Lung (tissue), 12 donors: ENCODE data around the gene HCRTR1. TPM values are rescaled to one million over a fixed set of nuclear protein-coding genes. Genes with fewer than 3 reads are reported as not detected.

ENCODE experiments used
- ATAC-seq: fragments of 200-7000 bp; cut with Tn5 transposase; one replicate; pipeline ENCODE4 v1.9.1; 2020; ENCODE audit warnings: moderate number of reproducible peaks; ENCODE audit not compliant: insufficient read depth, low FRiP score
- DNase-seq, 3 donors: peaks; one replicate each; pipeline ENCODE4 v3.0.0-alpha.2; 2013 to 2017
- H3K27ac ChIP-seq, 2 donors: one replicate each; pipeline ENCODE4 v1.5.1; 2013; ENCODE audit warnings: mild to moderate bottlenecking in 2 of 2, moderate library complexity in 2 of 2, control low read depth in 1 of 2, inconsistent platforms in 1 of 2, low read depth in 1 of 2, low read length in 1 of 2
- H3K27me3 ChIP-seq, 3 donors: one replicate each; pipeline ENCODE4 v1.5.1; 2013; ENCODE audit warnings: low read length in 2 of 3; ENCODE audit not compliant: control insufficient read depth in 3 of 3, insufficient read depth in 3 of 3
- H3K36me3 ChIP-seq, 4 donors: one replicate each; pipeline ENCODE4 v1.5.1; 2013; ENCODE audit warnings: low read length in 4 of 4, mild to moderate bottlenecking in 1 of 4, moderate library complexity in 1 of 4; ENCODE audit not compliant: control insufficient read depth in 4 of 4, insufficient read depth in 4 of 4
- H3K4me1 ChIP-seq, 5 donors: one replicate each; pipeline ENCODE4 v1.5.1; 2013; ENCODE audit warnings: low read length in 5 of 5, mild to moderate bottlenecking in 2 of 5, moderate library complexity in 1 of 5; ENCODE audit not compliant: control insufficient read depth in 5 of 5, insufficient read depth in 5 of 5
- H3K4me3 ChIP-seq: one replicate; pipeline ENCODE4 v1.5.1; 2013; ENCODE audit warnings: mild to moderate bottlenecking, control low read depth, moderate library complexity
- H3K9ac ChIP-seq, 2 donors: one replicate each; pipeline ENCODE4 v1.5.1; 2013; ENCODE audit warnings: low read length in 2 of 2, control low read depth in 1 of 2; ENCODE audit not compliant: insufficient read depth in 1 of 2
- H3K9me3 ChIP-seq, 4 donors: one replicate each; pipeline ENCODE4 v1.5.1; 2013; ENCODE audit warnings: low read length in 3 of 4, mild to moderate bottlenecking in 1 of 4, moderate library complexity in 1 of 4; ENCODE audit not compliant: control insufficient read depth in 4 of 4, insufficient read depth in 3 of 4
- WGBS, 2 donors: extraction: QIAGEN DNeasy Blood & Tissue Kit; methylation state at CpG; one replicate each; pipeline ENCODE4 v1.1.7; 2013; 5-methylcytosine and 5-hydroxymethylcytosine counted together
- polyA plus RNA-seq, 2 donors: library from polyadenylated mRNA; stranded (reverse); fragments of 200-250 nt; gene quantifications; one replicate each; pipeline ENCODE4 v1.2.1, GENCODE V29; 2013
- total RNA-seq, 2 donors: library from RNA; depleted of rRNA in 1 of 2; stranded (reverse); fragments of >200 nt in 1 of 2; gene quantifications; one replicate each; pipeline ENCODE4 v1.2.1, GENCODE V29; 2014 to 2021
- TF ChIP-seq, protein P1 (sequence below): IDR thresholded peaks from 2 replicates; pipeline ENCODE4 v1.5.1; 2012; ENCODE audit warnings: mild to moderate bottlenecking; ENCODE audit errors: control extremely low read depth, extremely low read depth
- donor health status: control.
- donor health status: control.
- donor health status: Bipolar disorder and iron deficiency.
- donor health status: healthy.
- donor health status: DM: yes; HTN: yes; CAD: no.

Gene HCRTR1
- total and polyA plus RNA-seq, 4 donors = 0.08 to 0.14 TPM; not detected in 2

GRCh38 chr1:31576743-31577455 is 40.6 kb upstream of the HCRTR1 start:
- ATAC-seq (no peak), DNase-seq (no peak)
- 50 to 68% methylated on average over 27 of the region's 27 CpGs for WGBS, 2 donors
- Histone ChIP-seq H3K4me1 (peaks cover 9 to 37% (median 30%) of the 10 kb centered on the region in 5 donors), H3K9me3 (no peaks in the 10 kb centered on the region), H3K27ac (peak overlapping the region; percentile 87 to 93), H3K36me3 (peaks cover 0 to 3% (median 0%) of the 10 kb centered on the region in 4 donors), H3K4me3 (peak overlapping the region; percentile 69), H3K27me3 (no peaks in the 10 kb centered on the region), H3K9ac (peak overlapping the region; percentile 19 to 62)
- TF ChIP-seq, protein P1, sequence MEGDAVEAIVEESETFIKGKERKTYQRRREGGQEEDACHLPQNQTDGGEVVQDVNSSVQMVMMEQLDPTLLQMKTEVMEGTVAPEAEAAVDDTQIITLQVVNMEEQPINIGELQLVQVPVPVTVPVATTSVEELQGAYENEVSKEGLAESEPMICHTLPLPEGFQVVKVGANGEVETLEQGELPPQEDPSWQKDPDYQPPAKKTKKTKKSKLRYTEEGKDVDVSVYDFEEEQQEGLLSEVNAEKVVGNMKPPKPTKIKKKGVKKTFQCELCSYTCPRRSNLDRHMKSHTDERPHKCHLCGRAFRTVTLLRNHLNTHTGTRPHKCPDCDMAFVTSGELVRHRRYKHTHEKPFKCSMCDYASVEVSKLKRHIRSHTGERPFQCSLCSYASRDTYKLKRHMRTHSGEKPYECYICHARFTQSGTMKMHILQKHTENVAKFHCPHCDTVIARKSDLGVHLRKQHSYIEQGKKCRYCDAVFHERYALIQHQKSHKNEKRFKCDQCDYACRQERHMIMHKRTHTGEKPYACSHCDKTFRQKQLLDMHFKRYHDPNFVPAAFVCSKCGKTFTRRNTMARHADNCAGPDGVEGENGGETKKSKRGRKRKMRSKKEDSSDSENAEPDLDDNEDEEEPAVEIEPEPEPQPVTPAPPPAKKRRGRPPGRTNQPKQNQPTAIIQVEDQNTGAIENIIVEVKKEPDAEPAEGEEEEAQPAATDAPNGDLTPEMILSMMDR = no peak

- Histone ChIP-seq H3K4me1 (peaks cover 12 to 37% (median 27%) of the 10 kb centered on the region in 5 donors), H3K9me3 (no peaks in the 10 kb centered on the region)
- WGBS, 2 donors = 47 to 74% methylated on average over 6 of the region's 6 CpGs
These were observed 39.8 kb upstream of the HCRTR1 start for GRCh38 chr1:31577515-31578192.

DNA sequence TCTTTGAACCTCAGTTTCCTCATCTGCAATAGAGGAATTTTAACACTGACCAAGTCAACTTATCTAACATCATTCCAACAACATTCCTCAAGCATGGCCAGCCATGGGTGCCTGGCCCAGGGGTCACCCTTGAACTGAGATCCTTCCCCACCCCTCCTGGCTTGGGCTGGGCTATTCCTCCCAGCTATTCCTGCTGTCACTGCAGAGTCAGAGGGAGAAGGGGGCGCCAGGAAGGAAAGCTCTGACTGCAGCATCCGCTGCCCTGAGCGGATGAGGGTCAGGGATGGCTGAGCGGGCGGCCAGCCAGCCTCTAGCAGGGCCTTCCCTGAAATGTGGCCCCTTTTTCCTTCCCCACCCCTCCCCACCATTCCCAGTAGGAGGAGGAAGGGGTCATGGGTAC is 38.1 kb upstream of the HCRTR1 start:
- H3K36me3 ChIP-seq = peaks cover 0 to 6% (median 0%) of the 10 kb centered on the region in 4 donors
- H3K4me1 ChIP-seq = peaks cover 10 to 41% (median 32%) of the 10 kb centered on the region in 5 donors
- DNase-seq = peak; percentile 67 to 79 (median 71)
- peak overlapping the region; percentile 50 to 61 for H3K27ac ChIP-seq
- TF ChIP-seq, protein P1 = no peak
- H3K9ac ChIP-seq = peak overlapping the region in 1 of 2 donors; percentile 1
- no peaks in the 10 kb centered on the region for H3K9me3 ChIP-seq
- no peaks in the 10 kb centered on the region for H3K27me3 ChIP-seq
- H3K4me3 ChIP-seq = no peak overlapping the region
- no peak for ATAC-seq
- 64 to 88% methylated on average over 5 of the region's 5 CpGs for WGBS, 2 donors

More at GRCh38 chr1:31577515-31578192, 39.8 kb upstream of the HCRTR1 start:
- peaks cover 0 to 3% (median 0%) of the 10 kb centered on the region in 4 donors for H3K36me3 ChIP-seq
- no peak for DNase-seq
- no peak for ATAC-seq
- H3K27me3 ChIP-seq = no peaks in the 10 kb centered on the region
- peak overlapping the region; percentile 69 for H3K4me3 ChIP-seq
- TF ChIP-seq, protein P1 = no peak
- H3K9ac ChIP-seq = peak overlapping the region in 1 of 2 donors; percentile 11
- H3K27ac ChIP-seq = peak overlapping the region; percentile 87 to 93
